DND-41 (cell line): ENCODE measurements around the gene GPALPP1.
"Not testable (repeated sequence)": the region's sequence is repeated elsewhere in the genome, so short reads cannot be mapped to it uniquely, and the experiment has no call there.

Source experiments
- CTCF ChIP-seq: IDR thresholded peaks from 2 replicates; pipeline ENCODE4 v1.5.1; 2012; ENCODE audit warnings: borderline replicate concordance, low read length, moderate library complexity, mild to moderate bottlenecking; ENCODE audit not compliant: poor library complexity, severe bottlenecking; ENCODE audit errors: extremely low read depth
- EZH2 ChIP-seq: IDR thresholded peaks from 3 replicates; pipeline ENCODE4 v1.6.1; 2012; ENCODE audit warnings: borderline replicate concordance, low read depth, mild to moderate bottlenecking, moderate library complexity, low read length, inconsistent platforms; ENCODE audit not compliant: severe bottlenecking

- not testable (repeated sequence) for TF ChIP-seq CTCF, EZH2
Observed at GRCh38 chr13:44943411-44943810, 45.9 kb upstream of the GPALPP1 start.
